ENCODE data around the gene PIK3C2G.
"Not testable (repeated sequence)": the region's sequence is repeated elsewhere in the genome, so short reads cannot be mapped to it uniquely, and the experiment has no call there.

PIK3C2G gene

GRCh38 chr12:18640321-18640955 lies 379.1 kb downstream of the PIK3C2G start:
- no peak for DNase-seq (ENCODE audit: low read depth in 2 of 2)

DNA sequence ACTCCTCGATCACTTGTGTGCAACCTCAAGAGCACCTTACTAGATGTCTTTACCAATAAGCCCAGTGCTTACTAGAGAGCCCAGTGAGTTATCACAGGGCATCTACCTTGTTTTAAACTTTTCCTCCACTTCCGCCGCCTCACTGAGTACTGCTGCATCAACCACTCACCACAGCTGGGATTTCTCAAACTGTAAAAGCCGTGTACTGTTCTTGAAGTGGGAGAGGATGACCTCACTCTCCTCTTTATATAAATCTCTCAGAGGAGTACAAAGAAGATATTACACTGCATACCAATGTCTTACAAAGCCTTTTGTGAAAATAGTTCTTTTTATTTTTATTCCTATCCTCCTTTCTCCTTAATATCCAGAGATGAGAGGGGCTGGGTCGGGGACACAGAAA lies 382.4 kb downstream of the PIK3C2G start:
- DNase-seq (ENCODE audit: low read depth in 2 of 2), result no peak

DNA sequence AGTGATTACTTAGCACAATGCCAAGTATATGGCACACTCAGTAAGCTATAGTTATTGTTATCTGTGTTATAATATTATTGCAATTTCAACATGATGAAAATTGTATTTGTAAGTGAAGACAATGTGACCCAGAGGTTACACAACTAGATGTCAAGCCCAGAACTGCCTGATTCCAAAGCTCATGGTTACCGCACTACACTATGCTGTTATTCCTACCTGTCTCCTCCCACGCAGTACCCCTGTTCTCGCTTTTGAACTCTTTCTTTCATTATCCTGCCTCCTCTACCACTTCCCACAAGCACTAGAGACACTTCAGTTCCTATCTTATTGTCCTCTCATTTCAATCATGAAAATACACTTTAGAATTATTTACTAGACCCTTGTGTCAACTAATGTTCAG lies 383.2 kb downstream of the PIK3C2G start:
- DNase-seq (ENCODE audit: low read depth in 2 of 2), result no peak

DNA sequence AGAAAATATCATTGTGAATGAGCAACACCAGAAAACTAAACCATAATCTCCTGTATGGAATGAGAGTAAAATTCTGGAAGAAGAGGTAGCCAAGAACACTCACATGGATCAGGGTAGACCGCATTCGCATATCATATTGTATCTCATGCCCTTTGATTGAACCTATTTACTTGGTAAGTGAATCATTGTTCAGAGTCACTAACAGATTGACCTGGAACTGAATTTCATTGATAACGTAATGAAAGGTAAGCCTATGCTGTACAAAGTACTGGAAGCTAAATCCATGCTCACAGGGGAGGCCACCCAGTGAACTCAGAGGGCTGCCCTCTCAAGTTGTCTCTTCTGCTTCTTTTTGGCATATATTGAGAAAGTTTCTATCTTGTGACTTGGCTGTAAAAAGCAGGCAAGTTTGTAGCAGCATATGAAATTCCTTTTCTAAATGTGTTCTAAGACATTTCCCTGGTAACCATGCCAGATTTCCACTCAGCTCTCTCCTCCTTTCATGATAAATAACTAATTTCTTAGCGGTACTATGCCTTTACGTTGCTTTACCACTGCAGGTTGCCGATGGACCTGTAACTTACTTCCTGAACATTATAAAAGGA lies 385.1 kb downstream of the PIK3C2G start:
- DNase-seq (ENCODE audit: low read depth in 2 of 2), result no peak

DNA sequence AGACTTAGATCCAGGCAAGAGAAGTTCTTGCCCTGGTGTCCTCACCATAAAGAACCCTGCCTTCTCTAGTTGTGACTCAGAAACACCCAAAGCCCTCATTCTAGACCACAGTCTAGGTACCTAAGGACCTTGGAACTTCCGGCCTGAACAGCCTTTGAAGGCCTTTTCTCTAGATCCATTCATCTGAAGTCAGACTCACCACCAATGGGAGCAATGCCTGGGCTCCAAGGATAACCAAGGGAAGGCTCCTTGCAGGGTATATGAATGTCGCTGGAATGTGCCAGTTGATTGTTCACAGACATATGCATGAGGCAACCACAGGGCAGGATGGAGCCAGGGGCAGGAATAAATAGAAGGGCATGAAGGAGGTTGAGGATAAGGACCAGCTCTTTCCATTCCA lies 390.2 kb downstream of the PIK3C2G start:
- no peak for DNase-seq (ENCODE audit: low read depth in 2 of 2)

DNA sequence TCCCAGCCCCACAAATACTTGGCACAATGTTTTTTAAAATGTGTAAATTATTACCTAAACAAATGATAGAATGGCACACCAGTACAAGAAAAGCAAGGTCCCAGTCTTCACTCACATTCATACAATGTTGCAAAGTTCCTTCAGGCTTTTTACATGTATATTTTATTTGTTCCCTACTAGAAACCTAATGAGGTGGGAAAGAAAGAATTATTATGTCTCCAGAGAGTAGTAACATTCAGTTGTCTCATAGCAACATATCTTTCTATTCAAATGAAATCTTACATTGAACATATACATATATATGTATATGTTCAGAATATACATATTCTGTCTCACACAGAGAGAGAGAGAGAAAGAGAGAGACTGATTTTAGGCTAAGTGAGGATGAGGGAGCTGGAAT lies 391.3 kb downstream of the PIK3C2G start:
- no peak for DNase-seq (ENCODE audit: low read depth in 2 of 2)

DNA sequence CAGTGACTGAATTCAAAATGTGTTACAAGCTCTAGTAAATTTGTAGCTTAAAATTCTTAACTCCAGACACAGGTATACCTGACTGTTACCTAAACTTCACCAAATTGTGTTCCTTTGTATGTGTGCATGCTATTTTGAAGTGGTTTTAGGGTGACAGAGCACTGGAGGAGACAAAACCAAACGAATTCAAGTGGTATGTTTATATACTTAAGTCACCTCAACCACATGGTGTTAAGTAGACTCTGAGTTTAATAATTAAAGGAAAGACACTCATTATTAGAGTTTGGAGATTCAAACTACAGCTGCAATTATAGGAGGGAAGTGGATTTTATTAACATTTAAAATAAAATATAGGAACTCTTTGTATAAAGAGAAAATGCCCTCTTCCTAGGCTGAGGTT lies 392.1 kb downstream of the PIK3C2G start:
- no peak for DNase-seq (ENCODE audit: low read depth in 2 of 2)

DNA sequence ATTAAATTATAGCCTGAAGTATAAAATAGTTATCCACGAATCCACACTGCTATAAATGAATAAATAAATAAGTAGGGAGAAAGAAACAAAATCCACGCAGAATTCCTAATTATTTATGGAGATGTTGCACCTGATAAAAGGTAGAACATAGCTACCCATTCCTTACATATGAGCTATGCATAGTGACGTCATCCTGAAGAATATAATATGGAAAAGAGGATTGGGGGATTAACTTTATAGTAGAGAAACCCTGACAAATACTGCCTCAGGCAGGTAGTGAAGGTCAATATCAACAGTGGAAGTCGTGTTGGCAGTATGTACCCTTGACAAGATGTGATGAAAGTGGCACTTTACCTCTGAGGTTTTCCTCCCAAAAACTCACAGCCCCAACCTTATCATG lies 394.0 kb downstream of the PIK3C2G start:
- DNase-seq (ENCODE audit: low read depth in 2 of 2), result no peak

DNA sequence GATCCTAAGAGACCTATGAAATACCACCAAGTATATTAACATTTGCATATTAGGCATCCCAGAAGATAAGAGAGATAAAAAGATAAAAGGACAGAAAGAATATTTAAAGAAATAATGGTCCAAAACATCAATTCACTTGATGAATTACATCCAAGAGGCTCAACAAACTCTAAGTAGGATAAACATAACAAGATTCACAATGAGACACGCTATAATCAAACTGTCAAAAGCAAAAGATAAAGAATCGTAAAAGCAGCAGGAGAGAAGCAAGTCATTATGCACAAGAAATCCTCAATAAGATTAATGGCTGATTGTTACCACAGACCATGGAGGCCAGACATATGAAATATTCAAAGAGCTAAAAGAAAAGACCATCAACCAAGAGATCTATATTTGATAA lies 396.9 kb downstream of the PIK3C2G start:
- no peak for DNase-seq (ENCODE audit: low read depth in 2 of 2)

DNA sequence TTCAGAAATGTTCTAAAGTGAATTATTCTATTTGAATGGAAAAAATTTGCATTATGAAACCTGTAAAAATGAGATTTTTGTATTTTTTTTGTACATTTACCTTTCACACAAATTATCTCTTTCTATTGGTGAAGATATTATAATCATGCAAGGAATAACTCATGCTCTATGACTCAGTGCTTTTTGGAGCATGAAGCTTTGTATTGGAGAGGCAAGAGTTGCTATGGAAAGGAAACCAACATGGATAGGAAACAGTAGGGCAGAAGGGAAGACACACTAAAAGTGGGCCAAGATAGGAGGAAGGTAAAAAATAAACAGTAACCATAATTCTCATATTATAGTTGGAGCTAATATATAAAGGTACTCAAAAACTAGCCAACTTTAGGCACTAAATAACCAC lies 397.5 kb downstream of the PIK3C2G start:
- no peak for DNase-seq (ENCODE audit: low read depth in 2 of 2)

DNA sequence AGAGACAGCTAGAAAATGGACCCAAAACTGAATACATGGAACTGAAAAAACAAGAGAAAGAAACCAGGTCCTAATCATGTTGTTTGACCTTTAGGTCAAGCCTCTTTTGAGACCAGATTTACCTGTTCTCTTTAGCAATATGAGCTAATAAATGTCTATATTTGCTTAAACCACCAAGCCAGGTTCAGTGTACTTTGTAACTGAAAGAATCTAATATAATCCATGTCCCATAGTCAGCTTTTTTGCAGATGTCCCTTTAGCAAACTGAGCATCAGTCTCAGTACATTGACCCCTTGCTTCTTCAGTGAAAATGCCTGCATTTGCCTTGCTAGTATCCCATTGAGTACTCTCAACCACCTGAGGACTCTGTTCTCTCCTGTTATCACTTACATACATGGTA lies 414.8 kb downstream of the PIK3C2G start:
- DNase-seq (ENCODE audit: low read depth in 2 of 2), result no peak

DNA sequence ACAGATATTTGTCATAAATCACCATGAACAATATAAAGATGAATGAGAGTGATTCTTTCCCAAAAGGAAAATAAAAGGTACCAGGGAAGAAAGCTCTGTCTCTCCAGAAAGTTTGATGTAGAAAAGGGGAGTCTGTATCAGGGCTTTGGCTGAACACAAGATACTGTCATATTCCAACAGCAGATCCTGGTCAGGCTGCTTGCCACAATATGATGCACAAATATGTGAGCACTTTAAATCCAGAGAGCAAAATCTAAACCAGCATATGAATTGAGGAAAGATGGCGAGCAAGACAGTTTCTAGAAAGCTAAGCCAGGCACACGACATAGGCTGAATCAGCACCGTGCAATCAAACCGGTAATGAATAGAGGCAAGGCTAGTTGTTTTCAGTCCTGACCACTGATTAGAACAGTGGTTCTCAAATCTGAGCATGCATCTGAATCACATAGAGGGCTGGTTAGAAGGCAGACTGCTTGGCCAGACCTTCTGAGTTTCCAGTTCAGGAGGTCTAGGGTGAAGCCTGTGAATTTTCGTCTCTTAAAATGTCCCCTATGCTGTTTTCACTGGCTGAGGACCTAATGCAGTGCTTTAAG lies 415.8 kb downstream of the PIK3C2G start:
- DNase-seq (ENCODE audit: low read depth in 2 of 2), result no peak

- no peak for DNase-seq (ENCODE audit: low read depth in 2 of 2)
Observed at GRCh38 chr12:18681818-18682217, 420.5 kb downstream of the PIK3C2G start.

DNA sequence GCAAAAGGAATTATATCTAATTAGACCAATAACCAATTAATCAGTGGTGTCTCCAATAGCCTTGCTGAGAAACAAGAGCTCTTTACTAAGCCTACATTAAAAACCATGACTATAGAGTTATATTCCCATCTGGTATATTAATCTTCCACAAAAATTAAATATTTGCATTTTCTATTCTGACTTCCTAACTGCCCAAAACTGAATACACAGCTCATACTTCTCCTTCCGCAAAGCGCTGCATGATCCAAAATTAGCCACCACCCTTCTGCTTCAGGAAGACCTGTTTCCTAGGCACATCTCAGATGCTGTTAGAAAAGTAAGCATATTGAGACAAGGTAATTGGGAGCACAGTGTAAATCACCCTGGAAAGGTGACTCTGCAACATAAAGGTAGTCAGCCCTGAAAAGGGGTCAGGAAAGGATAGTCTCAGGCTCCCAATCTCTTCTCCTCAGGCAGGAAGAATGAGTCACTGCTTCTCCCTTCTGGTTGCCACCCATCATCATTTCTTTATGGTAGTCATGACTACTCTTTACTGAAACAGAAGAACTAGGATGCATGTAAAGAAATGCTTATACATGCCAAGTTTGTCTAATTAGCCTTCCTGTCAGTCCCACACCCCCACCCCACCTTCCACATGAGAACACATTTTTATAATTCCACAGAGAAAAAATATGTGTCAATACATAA lies 422.2 kb downstream of the PIK3C2G start:
- DNase-seq (ENCODE audit: low read depth in 2 of 2), result no peak

- no peak for DNase-seq (ENCODE audit: low read depth in 2 of 2)
Observed at GRCh38 chr12:18684430-18684829, 423.1 kb downstream of the PIK3C2G start.

GRCh38 chr12:18689771-18690170 lies 428.5 kb downstream of the PIK3C2G start:
- no peak for DNase-seq (ENCODE audit: low read depth in 2 of 2)

DNA sequence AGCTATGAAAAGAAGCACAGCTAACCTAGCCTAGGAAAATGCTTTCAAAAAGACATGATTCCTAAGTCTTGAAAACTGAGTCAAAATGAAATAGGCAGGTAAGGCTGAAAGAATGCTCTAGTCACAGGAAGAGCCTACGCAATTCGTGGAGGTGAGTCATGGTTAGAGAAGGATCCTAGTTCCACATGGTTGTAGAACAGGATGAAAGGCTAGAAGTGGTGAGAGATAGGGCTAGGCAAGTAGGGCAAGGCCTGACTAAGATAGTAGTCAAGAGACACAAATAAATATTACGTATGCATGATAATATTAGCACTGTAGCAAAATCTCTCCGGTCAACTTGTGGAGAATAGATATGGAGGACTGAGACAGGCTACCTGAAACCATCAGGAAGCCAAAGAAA lies 429.3 kb downstream of the PIK3C2G start:
- no peak for DNase-seq (ENCODE audit: low read depth in 2 of 2)

- not testable (repeated sequence) for DNase-seq (ENCODE audit: low read depth in 2 of 2)
Observed at GRCh38 chr12:18693986-18694385, 432.7 kb downstream of the PIK3C2G start.

GRCh38 chr12:18696971-18697602 lies 435.8 kb downstream of the PIK3C2G start:
- no peak for DNase-seq (ENCODE audit: low read depth in 2 of 2)
